Dendritic cell treated with granulocyte-macrophage colony-stimulating factor and Interleukin-4, amounts not matched to agents 40 ng/mL and 50 ng/mL, for 4 days (primary cell): ENCODE measurements around the gene TBCK.
"Not testable (repeated sequence)": the region's sequence is repeated elsewhere in the genome, so short reads cannot be mapped to it uniquely, and the experiment has no call there.

Experiments used
- H3K27ac Mint-ChIP-seq: one replicate; pipeline ENCODE4 v1.8.0; 2022; ENCODE audit warnings: mild to moderate bottlenecking, mixed read lengths
- H3K27me3 Mint-ChIP-seq: one replicate; pipeline ENCODE4 v1.8.0; 2022; ENCODE audit warnings: mild to moderate bottlenecking, mixed read lengths
- H3K36me3 Mint-ChIP-seq: one replicate; pipeline ENCODE4 v1.8.0; 2022; ENCODE audit warnings: low read depth, mixed read lengths
- H3K4me1 Mint-ChIP-seq: one replicate; pipeline ENCODE4 v1.8.0; 2022; ENCODE audit warnings: low read depth, mixed read lengths
- H3K4me3 Mint-ChIP-seq: one replicate; pipeline ENCODE4 v1.8.0; 2022; ENCODE audit warnings: mild to moderate bottlenecking, moderate library complexity, mixed read lengths
- H3K9me3 Mint-ChIP-seq: one replicate; pipeline ENCODE4 v1.8.0; 2022; ENCODE audit warnings: mixed read lengths
- intact Hi-C: fragments of 100-400 bp; cut with micrococcal nuclease; formaldehyde crosslinking; loops from one replicate; pipeline ENCODE4 v1.15.0; 2022

TBCK gene

GRCh38 chr4:106256190-106256589 lies 59.8 kb downstream of the TBCK start:
- no peak overlapping the region for H3K27ac Mint-ChIP-seq
- peaks cover 22% of the 10 kb centered on the region for H3K36me3 Mint-ChIP-seq
- H3K27me3 Mint-ChIP-seq, result no peaks in the 10 kb centered on the region
- no peaks in the 10 kb centered on the region for H3K4me1 Mint-ChIP-seq
- no peak overlapping the region for H3K4me3 Mint-ChIP-seq
- H3K9me3 Mint-ChIP-seq, result no peaks in the 10 kb centered on the region
- intact Hi-C loops, result no loop called here

GRCh38 chr4:106255195-106255594 lies 60.8 kb downstream of the TBCK start:
- Mint-ChIP-seq H3K27ac (no peak overlapping the region), H3K36me3 (peaks cover 28% of the 10 kb centered on the region), H3K4me1 (no peaks in the 10 kb centered on the region), H3K9me3 (no peaks in the 10 kb centered on the region), H3K4me3 (no peak overlapping the region), H3K27me3 (no peaks in the 10 kb centered on the region)
- intact Hi-C loops, result no loop called here

GRCh38 chr4:106253364-106254129 lies 62.5 kb downstream of the TBCK start:
- no peak overlapping the region for H3K4me3 Mint-ChIP-seq
- peaks cover 28% of the 10 kb centered on the region for H3K36me3 Mint-ChIP-seq
- H3K4me1 Mint-ChIP-seq, result no peaks in the 10 kb centered on the region
- intact Hi-C loops, result no loop called here
- H3K27me3 Mint-ChIP-seq, result no peaks in the 10 kb centered on the region
- no peak overlapping the region for H3K27ac Mint-ChIP-seq
- no peaks in the 10 kb centered on the region for H3K9me3 Mint-ChIP-seq

GRCh38 chr4:106247600-106247999 lies 68.4 kb downstream of the TBCK start:
- Mint-ChIP-seq H3K4me3 (no peak overlapping the region), H3K9me3 (no peaks in the 10 kb centered on the region), H3K27me3 (no peaks in the 10 kb centered on the region), H3K27ac (no peak overlapping the region), H3K4me1 (no peaks in the 10 kb centered on the region), H3K36me3 (peaks cover 12% of the 10 kb centered on the region)
- intact Hi-C loops, result no loop called here

- intact Hi-C loops, result no loop called here
- Mint-ChIP-seq H3K27ac (no peak overlapping the region), H3K9me3 (no peaks in the 10 kb centered on the region), H3K27me3 (no peaks in the 10 kb centered on the region), H3K4me1 (no peaks in the 10 kb centered on the region), H3K36me3 (peaks cover 12% of the 10 kb centered on the region), H3K4me3 (no peak overlapping the region)
Observed at GRCh38 chr4:106246441-106246840, 69.6 kb downstream of the TBCK start.

GRCh38 chr4:106245176-106245575 lies 70.8 kb downstream of the TBCK start:
- H3K27me3 Mint-ChIP-seq, result no peaks in the 10 kb centered on the region
- no peak overlapping the region for H3K4me3 Mint-ChIP-seq
- H3K36me3 Mint-ChIP-seq, result peaks cover 6% of the 10 kb centered on the region
- no peak overlapping the region for H3K27ac Mint-ChIP-seq
- no peaks in the 10 kb centered on the region for H3K9me3 Mint-ChIP-seq
- intact Hi-C loops, result no loop called here
- no peaks in the 10 kb centered on the region for H3K4me1 Mint-ChIP-seq

- no peak overlapping the region for H3K27ac Mint-ChIP-seq
- H3K4me3 Mint-ChIP-seq, result no peak overlapping the region
- no peaks in the 10 kb centered on the region for H3K36me3 Mint-ChIP-seq
- H3K4me1 Mint-ChIP-seq, result no peaks in the 10 kb centered on the region
- no peaks in the 10 kb centered on the region for H3K27me3 Mint-ChIP-seq
- no peaks in the 10 kb centered on the region for H3K9me3 Mint-ChIP-seq
- intact Hi-C loops, result no loop called here
Observed at GRCh38 chr4:106240699-106241098, 75.3 kb downstream of the TBCK start.

GRCh38 chr4:106238820-106239420 lies 77.1 kb downstream of the TBCK start:
- no peaks in the 10 kb centered on the region for H3K27me3 Mint-ChIP-seq

GRCh38 chr4:106231931-106232330 lies 84.1 kb downstream of the TBCK start:
- H3K9me3 Mint-ChIP-seq, result no peaks in the 10 kb centered on the region
- no peak overlapping the region for H3K27ac Mint-ChIP-seq

More at GRCh38 chr4:106238820-106239420, 77.1 kb downstream of the TBCK start:
- no peaks in the 10 kb centered on the region for H3K9me3 Mint-ChIP-seq
- H3K4me3 Mint-ChIP-seq, result no peak overlapping the region
- no peaks in the 10 kb centered on the region for H3K4me1 Mint-ChIP-seq
- H3K36me3 Mint-ChIP-seq, result peaks cover 13% of the 10 kb centered on the region
- intact Hi-C loops, result no loop called here
- no peak overlapping the region for H3K27ac Mint-ChIP-seq

GRCh38 chr4:106222548-106222947 lies 93.5 kb downstream of the TBCK start:
- H3K4me1 Mint-ChIP-seq, result no peaks in the 10 kb centered on the region
- H3K4me3 Mint-ChIP-seq, result no peak overlapping the region
- no peaks in the 10 kb centered on the region for H3K27me3 Mint-ChIP-seq
- peaks cover 11% of the 10 kb centered on the region for H3K9me3 Mint-ChIP-seq
- no peak overlapping the region for H3K27ac Mint-ChIP-seq
- intact Hi-C loops, result no loop called here
- peaks cover 18% of the 10 kb centered on the region for H3K36me3 Mint-ChIP-seq

More at GRCh38 chr4:106231931-106232330, 84.1 kb downstream of the TBCK start:
- Mint-ChIP-seq H3K27me3 (no peaks in the 10 kb centered on the region), H3K4me1 (no peaks in the 10 kb centered on the region), H3K4me3 (no peak overlapping the region), H3K36me3 (peaks cover 52% of the 10 kb centered on the region)
- intact Hi-C loops, result no loop called here

GRCh38 chr4:106213291-106213690 lies 102.7 kb downstream of the TBCK start:
- H3K4me3 Mint-ChIP-seq, H3K27me3 Mint-ChIP-seq, H3K4me1 Mint-ChIP-seq, intact Hi-C loops, H3K27ac Mint-ChIP-seq, H3K9me3 Mint-ChIP-seq: not testable (repeated sequence)
- peaks cover 37% of the 10 kb centered on the region for H3K36me3 Mint-ChIP-seq

- Mint-ChIP-seq H3K27ac (no peak overlapping the region), H3K36me3 (peaks cover 30% of the 10 kb centered on the region), H3K4me1 (no peaks in the 10 kb centered on the region), H3K4me3 (no peak overlapping the region), H3K9me3 (no peaks in the 10 kb centered on the region), H3K27me3 (no peaks in the 10 kb centered on the region)
- intact Hi-C loops, result no loop called here
Observed at GRCh38 chr4:106210021-106210420, 106.0 kb downstream of the TBCK start.

- Mint-ChIP-seq H3K4me3 (no peak overlapping the region), H3K27me3 (no peaks in the 10 kb centered on the region), H3K36me3 (peaks cover 23% of the 10 kb centered on the region), H3K27ac (no peak overlapping the region), H3K4me1 (no peaks in the 10 kb centered on the region), H3K9me3 (no peaks in the 10 kb centered on the region)
- intact Hi-C loops, result no loop called here
Observed at GRCh38 chr4:106208481-106209460, 107.2 kb downstream of the TBCK start.

GRCh38 chr4:106201373-106201772 lies 114.6 kb downstream of the TBCK start:
- Mint-ChIP-seq H3K4me1 (no peaks in the 10 kb centered on the region), H3K36me3 (no peaks in the 10 kb centered on the region), H3K4me3 (no peak overlapping the region), H3K27ac (no peak overlapping the region), H3K27me3 (no peaks in the 10 kb centered on the region), H3K9me3 (no peaks in the 10 kb centered on the region)
- intact Hi-C loops, result no loop called here
